ENCODE measurements around the gene RFX2.

RFX2 gene

GRCh38 chr19:5976768-5977167, 133.5 kb downstream of the RFX2 start:
- no peak for DNase-seq (ENCODE audit: insufficient read length)
- FAIRE-seq, result no peak
- no peak for TF ChIP-seq POLR2AphosphoS5 (IDR thresholded peaks at IDR 0.05; ENCODE audit: low read depth, low read length)
- no peak for TF ChIP-seq TAF1 (IDR thresholded peaks at IDR 0.05; ENCODE audit: borderline replicate concordance, low read depth, low read length)
- TF ChIP-seq POLR2A (IDR thresholded peaks at IDR 0.05; ENCODE audit: low read depth, low read length), result no peak

- FAIRE-seq, result no peak
- TF ChIP-seq TAF1 (IDR thresholded peaks at IDR 0.05; ENCODE audit: borderline replicate concordance, low read depth, low read length), result no peak
Measured at GRCh38 chr19:5975388-5975728, 134.9 kb downstream of the RFX2 start.

GRCh38 chr19:5974721-5975387, 135.4 kb downstream of the RFX2 start:
- FAIRE-seq (peak; percentile 84), DNase-seq (ENCODE audit: insufficient read length) (no peak)
- TF ChIP-seq POLR2A (IDR thresholded peaks at IDR 0.05; ENCODE audit: low read depth, low read length) (no peak; the same call in 1 of the 2 replicates), POLR2AphosphoS5 (IDR thresholded peaks at IDR 0.05; ENCODE audit: low read depth, low read length) (0 out of 2 replicates have a peak, but pooled peaks have one; percentile 32), TAF1 (IDR thresholded peaks at IDR 0.05; ENCODE audit: borderline replicate concordance, low read depth, low read length) (no peak)

More at GRCh38 chr19:5975388-5975728, 134.9 kb downstream of the RFX2 start:
- DNase-seq (ENCODE audit: insufficient read length), result no peak

GRCh38 chr19:5973867-5974635, 136.2 kb downstream of the RFX2 start:
- DNase-seq (ENCODE audit: insufficient read length) (no peak), FAIRE-seq (no peak)
- TF ChIP-seq POLR2AphosphoS5 (IDR thresholded peaks at IDR 0.05; ENCODE audit: low read depth, low read length) (no peak), POLR2A (IDR thresholded peaks at IDR 0.05; ENCODE audit: low read depth, low read length) (no peak), TAF1 (IDR thresholded peaks at IDR 0.05; ENCODE audit: borderline replicate concordance, low read depth, low read length) (no peak)

GRCh38 chr19:5973376-5973775, 136.9 kb downstream of the RFX2 start:
- no peak for DNase-seq (ENCODE audit: insufficient read length)
- TF ChIP-seq POLR2AphosphoS5 (IDR thresholded peaks at IDR 0.05; ENCODE audit: low read depth, low read length), result no peak
- no peak for TF ChIP-seq TAF1 (IDR thresholded peaks at IDR 0.05; ENCODE audit: borderline replicate concordance, low read depth, low read length)
- TF ChIP-seq POLR2A (IDR thresholded peaks at IDR 0.05; ENCODE audit: low read depth, low read length), result no peak
- FAIRE-seq, result no peak

- FAIRE-seq, result no peak
Measured at GRCh38 chr19:5972355-5972731, 138.0 kb downstream of the RFX2 start.

GRCh38 chr19:5971714-5972354, 138.5 kb downstream of the RFX2 start:
- no peak for DNase-seq (ENCODE audit: insufficient read length)
- FAIRE-seq, result no peak
- TF ChIP-seq POLR2AphosphoS5 (IDR thresholded peaks at IDR 0.05; ENCODE audit: low read depth, low read length), result no peak

More at GRCh38 chr19:5972355-5972731, 138.0 kb downstream of the RFX2 start:
- no peak for DNase-seq (ENCODE audit: insufficient read length)
- TF ChIP-seq POLR2AphosphoS5 (IDR thresholded peaks at IDR 0.05; ENCODE audit: low read depth, low read length) (no peak), TAF1 (IDR thresholded peaks at IDR 0.05; ENCODE audit: borderline replicate concordance, low read depth, low read length) (no peak), POLR2A (IDR thresholded peaks at IDR 0.05; ENCODE audit: low read depth, low read length) (no peak)

- DNase-seq (ENCODE audit: insufficient read length) (no peak), FAIRE-seq (no peak)
- TF ChIP-seq POLR2AphosphoS5 (IDR thresholded peaks at IDR 0.05; ENCODE audit: low read depth, low read length) (no peak), TAF1 (IDR thresholded peaks at IDR 0.05; ENCODE audit: borderline replicate concordance, low read depth, low read length) (no peak), POLR2A (IDR thresholded peaks at IDR 0.05; ENCODE audit: low read depth, low read length) (no peak)
Measured at GRCh38 chr19:5969476-5969875, 140.8 kb downstream of the RFX2 start.

- FAIRE-seq, result no peak
- no peak for TF ChIP-seq POLR2AphosphoS5 (IDR thresholded peaks at IDR 0.05; ENCODE audit: low read depth, low read length)
- no peak for TF ChIP-seq TAF1 (IDR thresholded peaks at IDR 0.05; ENCODE audit: borderline replicate concordance, low read depth, low read length)
- no peak for TF ChIP-seq POLR2A (IDR thresholded peaks at IDR 0.05; ENCODE audit: low read depth, low read length)
- no peak for DNase-seq (ENCODE audit: insufficient read length)
Measured at GRCh38 chr19:5968431-5969373, 141.6 kb downstream of the RFX2 start.

GRCh38 chr19:5967994-5968430, 142.3 kb downstream of the RFX2 start:
- TF ChIP-seq POLR2AphosphoS5 (IDR thresholded peaks at IDR 0.05; ENCODE audit: low read depth, low read length), result no peak
- TF ChIP-seq POLR2A (IDR thresholded peaks at IDR 0.05; ENCODE audit: low read depth, low read length), result no peak
- no peak for TF ChIP-seq TAF1 (IDR thresholded peaks at IDR 0.05; ENCODE audit: borderline replicate concordance, low read depth, low read length)
- peak; percentile 94 for FAIRE-seq
- DNase-seq (ENCODE audit: insufficient read length), result no peak

GRCh38 chr19:5967571-5967970, 142.7 kb downstream of the RFX2 start:
- DNase-seq (ENCODE audit: insufficient read length), result no peak
- no peak for TF ChIP-seq TAF1 (IDR thresholded peaks at IDR 0.05; ENCODE audit: borderline replicate concordance, low read depth, low read length)
- TF ChIP-seq POLR2AphosphoS5 (IDR thresholded peaks at IDR 0.05; ENCODE audit: low read depth, low read length), result no peak
- FAIRE-seq, result no peak
